Tibial nerve (tissue), 4 donors: ENCODE data around the gene HMCN2. TPM values are rescaled to one million over a fixed set of nuclear protein-coding genes. Genes with fewer than 3 reads are reported as not detected.

Experiments
- DNase-seq, 2 donors: peaks; one replicate each; pipeline ENCODE4 v3.0.0-alpha.2; 2019; ENCODE audit warnings: low spot score in 2 of 2
- H3K27ac ChIP-seq, 4 donors: fragments of 200-600 bp; sonication (generic) in 3 of 4; one replicate each; pipeline ENCODE4 v1.5.1; 2017 to 2019; ENCODE audit warnings: mild to moderate bottlenecking in 1 of 4
- H3K27me3 ChIP-seq, 2 donors: fragments of 200-600 bp; sonication (generic) in 1 of 2; one replicate each; pipeline versions ENCODE4 v1.5.1 to v1.6.0; 2017 to 2019
- H3K36me3 ChIP-seq, 3 donors: fragments of 200-600 bp; sonication (generic); one replicate each; pipeline ENCODE4 v1.5.1; 2018 to 2019
- H3K4me1 ChIP-seq, 4 donors: fragments of 200-600 bp; sonication (generic) in 3 of 4; one replicate each; pipeline ENCODE4 v1.5.1; 2017 to 2019
- H3K4me3 ChIP-seq, 4 donors: fragments of 200-600 bp; sonication (generic) in 3 of 4; one replicate each; pipeline ENCODE4 v1.5.1; 2017 to 2019; ENCODE audit warnings: mild to moderate bottlenecking in 1 of 4, moderate library complexity in 1 of 4
- H3K9me3 ChIP-seq, 4 donors: fragments of 200-600 bp; sonication (generic) in 3 of 4; one replicate each; pipeline ENCODE4 v1.5.1; 2017 to 2019
- EP300 ChIP-seq, 2 donors: sonication (generic); formaldehyde crosslinking; IDR thresholded peaks; one replicate each; pipeline ENCODE4 v1.6.1; 2017; ENCODE audit warnings: antibody characterized with exemption in 2 of 2, mild to moderate bottlenecking in 1 of 2
- POLR2A ChIP-seq, 2 donors: fragments of 450-650 bp; IDR thresholded peaks; one replicate each; pipeline ENCODE4 v1.6.1; 2017; ENCODE audit warnings: antibody characterized with exemption in 2 of 2, mild to moderate bottlenecking in 2 of 2, moderate library complexity in 2 of 2
- WGBS, 2 donors: methylation state at CpG; one replicate each; pipeline ENCODE4 v1.1.5; 2018; 5-methylcytosine and 5-hydroxymethylcytosine counted together
- total RNA-seq, 4 donors: library from RNA; depleted of rRNA; stranded (reverse); fragments of >200 nt; gene quantifications; one replicate each; pipeline ENCODE4 v1.1.0, GENCODE V29; 2016
- TF ChIP-seq, protein P1 (sequence below), 5 experiments: fragments of 200-600 bp in 3 of 5; fragments of 450-650 bp in 2 of 5; sonication (generic) in 3 of 5; IDR thresholded peaks; one replicate each; pipeline ENCODE4 v1.5.1; 2016 to 2019; ENCODE audit warnings: antibody characterized with exemption in 5 of 5, mild to moderate bottlenecking in 3 of 5, moderate library complexity in 2 of 5

HMCN2 gene
- total RNA-seq, 4 donors from 2014 or later, result 0.90 to 53.7 (median 20.3) TPM

DNA sequence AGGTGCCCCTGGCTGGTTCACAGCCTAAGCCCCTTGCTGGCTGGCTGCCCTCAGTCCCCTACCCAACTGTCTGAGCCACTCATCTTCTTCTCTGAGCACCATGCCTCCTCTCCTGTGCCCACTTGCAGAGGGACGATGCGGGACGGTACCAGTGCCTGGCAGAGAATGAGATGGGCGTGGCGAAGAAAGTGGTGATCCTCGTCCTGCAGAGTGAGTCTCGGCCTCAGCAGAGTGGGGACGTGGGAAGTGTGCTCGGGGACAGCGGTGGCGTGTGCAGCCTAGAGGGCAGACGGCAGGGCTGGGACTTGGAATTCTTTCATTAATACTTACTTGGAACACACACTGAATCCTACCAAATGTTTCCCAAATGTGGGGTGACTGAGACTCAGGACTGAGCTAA, 144.9 kb downstream of the HMCN2 start:
- WGBS, 2 donors, result 60 to 75% methylated on average over 11 to 12 of the region's 12 CpGs
- DNase-seq, result no peak

DNA sequence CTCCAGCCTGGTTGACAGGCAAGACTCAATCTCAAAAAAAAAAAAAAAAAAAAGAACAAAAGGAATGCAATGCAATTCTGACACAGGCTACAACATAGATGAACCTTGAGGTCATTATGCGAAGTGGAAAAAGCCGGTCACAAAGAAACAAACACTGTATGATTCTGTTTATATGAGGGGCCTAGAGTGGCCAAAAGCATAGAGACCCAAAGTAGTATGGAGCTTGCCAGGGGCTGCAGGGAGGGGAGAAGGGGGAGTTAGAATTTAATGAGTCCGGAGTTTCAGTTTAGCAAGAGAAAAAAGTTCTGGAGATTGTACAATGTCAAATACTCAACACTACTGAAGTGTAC, 146.0 kb downstream of the HMCN2 start:
- H3K27me3 ChIP-seq, result no peaks in the 10 kb centered on the region
- no peak overlapping the region for H3K27ac ChIP-seq
- no peak overlapping the region for H3K4me3 ChIP-seq
- no peak for DNase-seq
- no peaks in the 10 kb centered on the region for H3K4me1 ChIP-seq
- WGBS, 2 donors, result 33 to 41% methylated on average over 3 of the region's 3 CpGs
- no peaks in the 10 kb centered on the region for H3K36me3 ChIP-seq
- no peaks in the 10 kb centered on the region for H3K9me3 ChIP-seq
- TF ChIP-seq, protein P1, sequence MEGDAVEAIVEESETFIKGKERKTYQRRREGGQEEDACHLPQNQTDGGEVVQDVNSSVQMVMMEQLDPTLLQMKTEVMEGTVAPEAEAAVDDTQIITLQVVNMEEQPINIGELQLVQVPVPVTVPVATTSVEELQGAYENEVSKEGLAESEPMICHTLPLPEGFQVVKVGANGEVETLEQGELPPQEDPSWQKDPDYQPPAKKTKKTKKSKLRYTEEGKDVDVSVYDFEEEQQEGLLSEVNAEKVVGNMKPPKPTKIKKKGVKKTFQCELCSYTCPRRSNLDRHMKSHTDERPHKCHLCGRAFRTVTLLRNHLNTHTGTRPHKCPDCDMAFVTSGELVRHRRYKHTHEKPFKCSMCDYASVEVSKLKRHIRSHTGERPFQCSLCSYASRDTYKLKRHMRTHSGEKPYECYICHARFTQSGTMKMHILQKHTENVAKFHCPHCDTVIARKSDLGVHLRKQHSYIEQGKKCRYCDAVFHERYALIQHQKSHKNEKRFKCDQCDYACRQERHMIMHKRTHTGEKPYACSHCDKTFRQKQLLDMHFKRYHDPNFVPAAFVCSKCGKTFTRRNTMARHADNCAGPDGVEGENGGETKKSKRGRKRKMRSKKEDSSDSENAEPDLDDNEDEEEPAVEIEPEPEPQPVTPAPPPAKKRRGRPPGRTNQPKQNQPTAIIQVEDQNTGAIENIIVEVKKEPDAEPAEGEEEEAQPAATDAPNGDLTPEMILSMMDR (IDR thresholded peaks at IDR 0.05), result no peak
- no peak for TF ChIP-seq POLR2A (IDR thresholded peaks at IDR 0.05)
- no peak for TF ChIP-seq EP300 (IDR thresholded peaks at IDR 0.05)

More for the DNA sequence above, 144.9 kb downstream of the HMCN2 start:
- Histone ChIP-seq H3K9me3 (no peaks in the 10 kb centered on the region), H3K4me3 (no peak overlapping the region), H3K27me3 (no peaks in the 10 kb centered on the region), H3K36me3 (no peaks in the 10 kb centered on the region), H3K4me1 (no peaks in the 10 kb centered on the region), H3K27ac (no peak overlapping the region)
- TF ChIP-seq, protein P1 (IDR thresholded peaks at IDR 0.05), result no peak
- no peak for TF ChIP-seq POLR2A (IDR thresholded peaks at IDR 0.05)
- TF ChIP-seq EP300 (IDR thresholded peaks at IDR 0.05), result no peak

DNA sequence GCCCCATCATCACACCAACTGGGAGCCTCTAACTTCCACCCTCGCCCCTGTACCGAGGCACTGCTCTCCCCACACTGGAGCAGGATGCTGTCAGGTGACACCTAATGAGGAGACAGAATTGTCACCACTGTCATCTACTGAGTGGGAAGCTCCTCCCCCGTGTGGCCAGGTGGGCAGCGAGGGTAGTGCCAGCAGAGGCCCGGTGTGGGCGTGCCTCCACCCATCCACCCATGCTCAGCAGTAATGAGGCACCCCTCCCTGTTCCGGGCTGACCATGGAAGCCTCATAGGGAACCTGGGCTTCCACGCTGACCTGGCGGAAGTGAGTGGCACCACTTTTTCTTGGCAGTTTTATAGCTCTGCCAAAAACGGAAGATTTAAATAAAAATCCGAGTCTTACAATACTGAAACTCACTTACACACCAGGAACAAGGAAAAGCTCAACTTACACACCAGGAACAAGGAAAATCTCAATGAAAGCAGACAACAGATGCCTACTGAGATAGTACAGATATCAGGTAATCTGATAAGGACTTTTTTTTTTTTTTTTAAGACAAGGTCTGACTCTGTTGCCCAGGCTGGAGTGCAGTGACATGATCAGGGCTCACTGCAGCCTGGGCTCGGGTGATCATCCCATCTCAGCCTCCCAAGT, 148.6 kb downstream of the HMCN2 start:
- H3K27ac ChIP-seq, result no peak overlapping the region
- DNase-seq, result no peak
- TF ChIP-seq, protein P1 (IDR thresholded peaks at IDR 0.05), result no peak
- TF ChIP-seq POLR2A (IDR thresholded peaks at IDR 0.05) (no peak), EP300 (IDR thresholded peaks at IDR 0.05) (no peak)
- H3K36me3 ChIP-seq, result no peaks in the 10 kb centered on the region
- H3K9me3 ChIP-seq, result no peaks in the 10 kb centered on the region
- H3K4me3 ChIP-seq, result no peak overlapping the region
- H3K4me1 ChIP-seq, result no peaks in the 10 kb centered on the region
- H3K27me3 ChIP-seq, result no peaks in the 10 kb centered on the region
- WGBS, 2 donors, result 90 to 94% methylated on average over 12 of the region's 12 CpGs

DNA sequence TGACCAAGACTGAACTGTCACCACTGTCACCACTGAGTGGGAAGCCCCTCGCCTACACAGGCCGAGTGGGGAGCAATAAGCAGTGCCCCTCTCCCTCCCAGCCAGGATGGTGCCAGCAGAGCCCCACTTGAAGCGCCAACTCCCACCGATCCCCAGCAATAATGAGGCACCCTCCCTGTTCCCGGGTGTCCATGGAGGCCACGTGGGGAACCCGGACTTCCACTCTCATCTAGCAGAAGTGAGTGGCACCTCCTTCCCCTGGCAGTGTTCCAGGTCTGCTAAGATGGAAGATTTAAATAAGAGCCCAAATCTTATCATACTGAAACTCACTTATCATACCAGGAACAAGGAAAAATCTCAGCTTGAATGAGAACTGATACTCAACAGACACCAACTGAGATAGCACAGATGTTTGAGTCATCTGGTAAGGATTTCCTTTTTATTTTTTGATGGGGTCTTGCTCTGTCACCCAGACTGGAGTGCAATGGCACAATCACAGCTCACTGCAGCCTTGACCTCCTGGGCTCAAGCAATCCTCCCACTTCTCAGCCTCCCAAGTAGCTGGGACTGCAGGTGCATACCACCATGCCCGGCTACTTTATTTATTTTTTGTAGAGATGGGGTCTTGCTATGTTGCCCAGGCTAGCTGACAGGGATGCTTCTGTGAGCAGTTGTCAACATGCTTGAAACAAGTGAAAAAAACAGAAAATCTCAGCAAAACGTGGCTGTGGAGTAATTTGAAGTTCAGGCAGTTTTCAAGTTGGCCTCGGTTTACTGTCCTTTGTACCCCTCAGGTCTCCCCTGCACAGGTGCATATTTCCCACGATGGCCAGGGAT, 149.6 kb downstream of the HMCN2 start:
- TF ChIP-seq POLR2A (IDR thresholded peaks at IDR 0.05) (no peak), EP300 (IDR thresholded peaks at IDR 0.05) (no peak)
- TF ChIP-seq, protein P1 (IDR thresholded peaks at IDR 0.05), result no peak
- no peak for DNase-seq
- no peak overlapping the region for H3K4me3 ChIP-seq
- 78 to 80% methylated on average over 11 of the region's 11 CpGs for WGBS, 2 donors
- no peaks in the 10 kb centered on the region for H3K4me1 ChIP-seq
- no peaks in the 10 kb centered on the region for H3K36me3 ChIP-seq
- H3K27me3 ChIP-seq, result no peaks in the 10 kb centered on the region
- H3K27ac ChIP-seq, result no peak overlapping the region
- no peaks in the 10 kb centered on the region for H3K9me3 ChIP-seq

DNA sequence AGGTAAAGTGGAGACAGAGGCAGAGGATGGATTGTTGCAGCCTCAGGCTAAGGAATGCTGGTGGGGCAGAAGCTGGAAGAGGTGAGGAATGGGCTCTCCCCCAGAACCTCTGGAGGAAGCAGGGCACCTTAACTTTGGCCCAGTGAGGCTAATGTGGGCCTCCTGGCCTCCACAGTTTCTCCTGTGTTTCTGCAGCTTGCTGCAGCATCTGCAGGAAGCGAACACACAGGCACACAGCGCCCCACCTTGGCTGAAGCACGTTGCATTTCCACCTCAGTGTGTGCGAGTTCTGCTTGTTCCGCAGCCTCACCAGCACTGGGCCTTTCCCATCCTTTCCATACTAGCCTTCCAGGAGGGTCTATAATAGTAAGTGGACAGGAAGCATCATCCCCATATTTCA, 152.0 kb downstream of the HMCN2 start:
- no peaks in the 10 kb centered on the region for H3K9me3 ChIP-seq
- H3K4me3 ChIP-seq, result no peak overlapping the region
- H3K36me3 ChIP-seq, result no peaks in the 10 kb centered on the region
- no peak for DNase-seq
- no peak overlapping the region for H3K27ac ChIP-seq
- WGBS, 2 donors, result 56 to 72% methylated on average over 5 of the region's 5 CpGs
- no peaks in the 10 kb centered on the region for H3K4me1 ChIP-seq
- no peaks in the 10 kb centered on the region for H3K27me3 ChIP-seq
- TF ChIP-seq POLR2A (IDR thresholded peaks at IDR 0.05) (no peak), EP300 (IDR thresholded peaks at IDR 0.05) (no peak)
- TF ChIP-seq, protein P1 (IDR thresholded peaks at IDR 0.05), result no peak
